CD14-positive monocyte (primary cell): ENCODE data around the gene DGUOK. TPM values are rescaled to one million over a fixed set of nuclear protein-coding genes. Genes with fewer than 3 reads are reported as not detected.

Experiments used
- DNase-seq, 3 donors: peaks; one replicate each; pipeline ENCODE4 v3.0.0-alpha.2; 2011 to 2022
- H2AFZ ChIP-seq: 2 replicates; pipeline ENCODE4 v1.6.0; 2012; ENCODE audit warnings: mild to moderate bottlenecking, low read depth, low read length, inconsistent platforms; ENCODE audit not compliant: insufficient read depth, poor library complexity, severe bottlenecking
- H3K27ac ChIP-seq, 2 donors: 1 replicate in 1 of 2; 2 replicates in 1 of 2; pipeline ENCODE4 v1.5.1; 2012 to 2013; ENCODE audit warnings: low read length in 2 of 2, control low read depth in 1 of 2, inconsistent platforms in 1 of 2, low read depth in 1 of 2, mild to moderate bottlenecking in 1 of 2
- H3K27me3 ChIP-seq, 2 donors: one replicate each; pipeline versions ENCODE4 v1.6.0 to v1.6.1; 2011 to 2013; ENCODE audit warnings: low read length in 2 of 2; ENCODE audit not compliant: control insufficient read depth in 2 of 2, insufficient read depth in 2 of 2
- H3K36me3 ChIP-seq, 2 donors: replicated peaks in 1 of 2; 1 replicate in 1 of 2; 2 replicates in 1 of 2; pipeline versions ENCODE4 v1.5.1 to v1.6.1; 2012 to 2013; ENCODE audit warnings: low read length in 2 of 2, control low read depth in 1 of 2, inconsistent platforms in 1 of 2, mild to moderate bottlenecking in 1 of 2; ENCODE audit not compliant: insufficient read depth in 2 of 2, control insufficient read depth in 1 of 2
- H3K4me1 ChIP-seq, 2 donors: 1 replicate in 1 of 2; 2 replicates in 1 of 2; pipeline versions ENCODE4 v1.5.1 to v1.6.1; 2012 to 2013; ENCODE audit warnings: low read length in 2 of 2, control low read depth in 1 of 2, inconsistent platforms in 1 of 2, mild to moderate bottlenecking in 1 of 2, moderate library complexity in 1 of 2; ENCODE audit not compliant: insufficient read depth in 2 of 2, control insufficient read depth in 1 of 2
- H3K4me2 ChIP-seq: replicated peaks from 2 replicates; pipeline ENCODE3; 2012; ENCODE audit warnings: low read length, moderate library complexity, mild to moderate bottlenecking; ENCODE audit not compliant: poor library complexity, severe bottlenecking; ENCODE audit errors: extremely low read depth
- H3K4me3 ChIP-seq, 3 experiments: fragments of 200-600 bp in 1 of 3; sonication (generic) in 1 of 3; replicated peaks in 1 of 3; 1 replicate in 2 of 3; 2 replicates in 1 of 3; pipeline ENCODE4 v1.5.1; 2011 to 2013; ENCODE audit warnings: low read length in 3 of 3, mild to moderate bottlenecking in 3 of 3, control low read depth in 2 of 3, low read depth in 2 of 3, inconsistent platforms in 1 of 3, moderate library complexity in 1 of 3
- H3K79me2 ChIP-seq: 2 replicates; pipeline ENCODE4 v1.6.0; 2012; ENCODE audit warnings: mild to moderate bottlenecking, control low read depth, inconsistent platforms, low read length, moderate library complexity; ENCODE audit not compliant: insufficient read depth
- H3K9ac ChIP-seq: 2 replicates; pipeline ENCODE4 v1.6.0; 2017; ENCODE audit warnings: low read length, mild to moderate bottlenecking; ENCODE audit not compliant: insufficient read depth, poor library complexity, severe bottlenecking
- H3K9me3 ChIP-seq, 2 donors: replicated peaks in 1 of 2; 1 replicate in 1 of 2; 2 replicates in 1 of 2; pipeline versions ENCODE4 v1.5.1 to v1.6.1; 2012 to 2013; ENCODE audit warnings: low read length in 2 of 2, control low read depth in 1 of 2; ENCODE audit not compliant: control insufficient read depth in 1 of 2, insufficient read depth in 1 of 2
- H4K20me1 ChIP-seq: 2 replicates; pipeline ENCODE4 v1.6.0; 2012; ENCODE audit warnings: mild to moderate bottlenecking, low read length, control low read depth, moderate library complexity; ENCODE audit not compliant: insufficient read depth
- H3K27ac Mint-ChIP-seq, 7 donors: one replicate each; pipeline ENCODE4 v1.8.0; 2020; ENCODE audit warnings: mild to moderate bottlenecking in 7 of 7, mixed read lengths in 7 of 7, moderate library complexity in 6 of 7, inconsistent platforms in 2 of 7
- H3K27me3 Mint-ChIP-seq, 3 donors: one replicate each; pipeline ENCODE4 v1.8.0; 2021 to 2022; ENCODE audit warnings: low read depth in 3 of 3, mild to moderate bottlenecking in 3 of 3, mixed read lengths in 3 of 3, moderate library complexity in 3 of 3, inconsistent platforms in 1 of 3
- H3K36me3 Mint-ChIP-seq, 2 donors: one replicate each; pipeline ENCODE4 v1.8.0; 2020; ENCODE audit warnings: mixed read lengths in 2 of 2, inconsistent platforms in 1 of 2, mild to moderate bottlenecking in 1 of 2
- H3K4me1 Mint-ChIP-seq: one replicate; pipeline ENCODE4 v1.8.0; 2020; ENCODE audit warnings: mild to moderate bottlenecking, mixed read lengths
- H3K4me3 Mint-ChIP-seq, 2 donors: one replicate each; pipeline ENCODE4 v1.8.0; 2020; ENCODE audit warnings: mild to moderate bottlenecking in 2 of 2, mixed read lengths in 2 of 2, moderate library complexity in 1 of 2
- H3K9me3 Mint-ChIP-seq, 7 donors: one replicate each; pipeline ENCODE4 v1.8.0; 2020 to 2022; ENCODE audit warnings: mixed read lengths in 7 of 7, mild to moderate bottlenecking in 6 of 7, moderate library complexity in 6 of 7, inconsistent platforms in 2 of 7
- CTCF ChIP-seq: fragments of 200-600 bp; IDR thresholded peaks from one replicate; pipeline ENCODE4 v1.8.0; 2022; ENCODE audit warnings: antibody characterized with exemption, mild to moderate bottlenecking
- WGBS: methylation state at CpG from one replicate; pipeline ENCODE4 v1.1.5; 2013; ENCODE audit warnings: missing lambda C conversion rate; ENCODE audit not compliant: insufficient coverage; 5-methylcytosine and 5-hydroxymethylcytosine counted together
- intact Hi-C, 2 donors: fragments of 100-400 bp; cut with micrococcal nuclease; formaldehyde crosslinking; loops; one replicate each; pipeline versions ENCODE4 v1.15.0 to v1.15.1; 2023
- polyA plus RNA-seq, 3 donors: library from polyadenylated mRNA; depleted of rRNA in 1 of 3; unstranded in 2 of 3; stranded (reverse) in 1 of 3; fragments of 300-500 nt in 2 of 3; fragments of >200 nt in 1 of 3; fragmentation: Illumina TruSeq in 2 of 3; gene quantifications; 1 replicate in 2 of 3; 2 replicates in 1 of 3; pipeline ENCODE4 v1.2.3, GENCODE V29; 2012 to 2021

The DGUOK gene
- polyA plus RNA-seq, 3 donors: 62.9 to 129 (median 123) TPM

- intact Hi-C loops: no loop called here
- no peak for DNase-seq
- no peak overlapping the region for H3K27ac Mint-ChIP-seq
- H3K27ac ChIP-seq: no peak overlapping the region
- WGBS: 98% methylated on average over 7 of the region's 8 CpGs
- H3K4me3 Mint-ChIP-seq: no peak overlapping the region
- H4K20me1 ChIP-seq: no peaks in the 10 kb centered on the region
- no peaks in the 10 kb centered on the region for H3K9me3 ChIP-seq
- H3K9ac ChIP-seq: no peak overlapping the region
- no peaks in the 10 kb centered on the region for H3K4me1 ChIP-seq
- TF ChIP-seq CTCF: no peak
- H3K79me2 ChIP-seq: no peaks in the 10 kb centered on the region
- H3K27me3 Mint-ChIP-seq: peaks cover 0 to 1% (median 1%) of the 10 kb centered on the region in 3 donors
- H3K9me3 Mint-ChIP-seq: no peaks in the 10 kb centered on the region
- no peaks in the 10 kb centered on the region for H3K36me3 Mint-ChIP-seq
- H2AFZ ChIP-seq: no peak overlapping the region
- H3K4me3 ChIP-seq: no peak overlapping the region
- no peak overlapping the region for H3K4me2 ChIP-seq
- H3K27me3 ChIP-seq: no peaks in the 10 kb centered on the region
- H3K4me1 Mint-ChIP-seq: peaks cover 6% of the 10 kb centered on the region
- no peaks in the 10 kb centered on the region for H3K36me3 ChIP-seq
These were observed 13.1 kb upstream of the DGUOK start for GRCh38 chr2:73913414-73914054.

- Histone ChIP-seq H3K36me3 (no peaks in the 10 kb centered on the region), H3K79me2 (no peaks in the 10 kb centered on the region), H3K9me3 (no peaks in the 10 kb centered on the region), H4K20me1 (no peaks in the 10 kb centered on the region), H3K27ac (no peak overlapping the region), H3K27me3 (no peaks in the 10 kb centered on the region), H3K4me3 (no peak overlapping the region), H3K9ac (no peak overlapping the region), H3K4me2 (no peak overlapping the region), H2AFZ (peak overlapping the region; percentile 26), H3K4me1 (no peaks in the 10 kb centered on the region)
- TF ChIP-seq CTCF: no peak
- no peak overlapping the region for H3K4me3 Mint-ChIP-seq
- H3K4me1 Mint-ChIP-seq: peaks cover 6% of the 10 kb centered on the region
- no peaks in the 10 kb centered on the region for H3K36me3 Mint-ChIP-seq
- H3K27me3 Mint-ChIP-seq: peaks cover 0 to 1% (median 1%) of the 10 kb centered on the region in 3 donors
- 60% methylated on average over 1 of the region's 4 CpGs for WGBS
- no peak for DNase-seq
- H3K9me3 Mint-ChIP-seq: no peaks in the 10 kb centered on the region
- H3K27ac Mint-ChIP-seq: peak overlapping the region in 1 of 7 donors; percentile 47
- intact Hi-C loops: no loop called here
These were observed 12.0 kb upstream of the DGUOK start for GRCh38 chr2:73914667-73915066.
